Activated CD4-positive, alpha-beta T cell treated with anti-CD3 and anti-CD28 coated beads for 1 hour (primary cell): ENCODE measurements around the gene PCDHGA8.
"Not testable (repeated sequence)": the region's sequence is repeated elsewhere in the genome, so short reads cannot be mapped to it uniquely, and the experiment has no call there.

Source experiments
- DNase-seq: peaks from one replicate; pipeline ENCODE4 v3.0.0-alpha.2; 2020

The PCDHGA8 gene

GRCh38 chr5:141371572-141372475 is 20.6 kb upstream of the PCDHGA8 start:
- DNase-seq: no peak

GRCh38 chr5:141373673-141374317 is 18.6 kb upstream of the PCDHGA8 start, which contains the start of gene PCDHGA6:
TSS of gene PCDHGA6 (plus strand) at chr5:141373891. CDS start at chr5:141374084, 193 bp downstream.
- no peak for DNase-seq

GRCh38 chr5:141374627-141375026 is 17.8 kb upstream of the PCDHGA8 start:
- no peak for DNase-seq

GRCh38 chr5:141375444-141376155 is 16.8 kb upstream of the PCDHGA8 start:
- DNase-seq: not testable (repeated sequence)

- DNase-seq: no peak
Observed at GRCh38 chr5:141382469-141383294, 9.8 kb upstream of the PCDHGA8 start, which contains the start of gene PCDHGA7. TSS of gene PCDHGA7 (plus strand) at chr5:141382742. CDS start at chr5:141382900, 158 bp downstream.

GRCh38 chr5:141383345-141383744 is 9.1 kb upstream of the PCDHGA8 start:
- no peak for DNase-seq

GRCh38 chr5:141384471-141385267 is 7.8 kb upstream of the PCDHGA8 start:
- DNase-seq: no peak

- not testable (repeated sequence) for DNase-seq
Observed at GRCh38 chr5:141387557-141388311, 4.7 kb upstream of the PCDHGA8 start, which contains the start of gene PCDHGB4. TSS of gene PCDHGB4 (plus strand) at chr5:141387698. CDS start at chr5:141387885, 187 bp downstream.

- no peak for DNase-seq
Observed at GRCh38 chr5:141388661-141389060, 3.8 kb upstream of the PCDHGA8 start.

- no peak for DNase-seq
Observed at GRCh38 chr5:141389153-141390042, 3.0 kb upstream of the PCDHGA8 start.

GRCh38 chr5:141393267-141393666 is 834 bp downstream of the PCDHGA8 start:
- no peak for DNase-seq

- DNase-seq: not testable (repeated sequence)
Observed at GRCh38 chr5:141394401-141395187, 2.2 kb downstream of the PCDHGA8 start.

- not testable (repeated sequence) for DNase-seq
Observed at GRCh38 chr5:141397756-141398551, 5.5 kb downstream of the PCDHGA8 start, which contains the start of gene PCDHGB5. TSS of gene PCDHGB5 (plus strand) at chr5:141397947. CDS start at chr5:141398128, 181 bp downstream.

- no peak for DNase-seq
Observed at GRCh38 chr5:141398608-141399007, 6.2 kb downstream of the PCDHGA8 start.

GRCh38 chr5:141399555-141400258 is 7.3 kb downstream of the PCDHGA8 start:
- DNase-seq: no peak

- no peak for DNase-seq
Observed at GRCh38 chr5:141402553-141403243, 10.3 kb downstream of the PCDHGA8 start, which contains the start of gene PCDHGA9. TSS of gene PCDHGA9 (plus strand) at chr5:141402778. CDS start at chr5:141402953, 175 bp downstream.
